Esophagus muscularis mucosa (tissue), 3 donors: ENCODE data around the gene DGKG.

Source experiments
- POLR2A ChIP-seq: fragments of 450-650 bp; IDR thresholded peaks from one replicate; pipeline ENCODE4 v1.6.1; 2017; ENCODE audit warnings: antibody characterized with exemption, moderate library complexity, mild to moderate bottlenecking, low read depth
- TF ChIP-seq, protein P1 (sequence below), 3 experiments: fragments of 200-600 bp in 2 of 3; fragments of 450-650 bp in 1 of 3; sonication (generic) in 2 of 3; IDR thresholded peaks; one replicate each; pipeline ENCODE4 v1.5.1; 2017 to 2019; ENCODE audit warnings: antibody characterized with exemption in 3 of 3, mild to moderate bottlenecking in 2 of 3, moderate library complexity in 1 of 3

DNA sequence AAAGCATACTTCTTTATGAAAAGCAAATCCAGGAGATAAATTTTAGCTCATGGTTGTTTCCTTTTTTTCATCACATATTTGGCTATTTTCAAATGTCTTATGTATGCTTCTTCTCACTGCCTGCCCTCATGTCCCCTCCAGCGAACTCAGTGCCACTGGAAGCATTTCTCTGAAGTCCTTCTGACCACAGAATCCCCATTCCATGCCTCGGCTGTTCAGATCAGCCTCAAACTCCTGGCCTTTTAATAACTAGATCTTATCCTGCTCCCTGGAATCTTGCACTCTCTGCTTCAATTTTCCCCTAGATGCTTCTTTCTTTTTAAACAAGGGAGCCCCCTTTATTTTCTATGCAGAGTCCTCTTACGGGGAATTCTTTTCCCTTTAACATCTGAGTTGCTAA lies 263.3 kb downstream of the DGKG start:
- no peak for TF ChIP-seq POLR2A
- TF ChIP-seq, protein P1, sequence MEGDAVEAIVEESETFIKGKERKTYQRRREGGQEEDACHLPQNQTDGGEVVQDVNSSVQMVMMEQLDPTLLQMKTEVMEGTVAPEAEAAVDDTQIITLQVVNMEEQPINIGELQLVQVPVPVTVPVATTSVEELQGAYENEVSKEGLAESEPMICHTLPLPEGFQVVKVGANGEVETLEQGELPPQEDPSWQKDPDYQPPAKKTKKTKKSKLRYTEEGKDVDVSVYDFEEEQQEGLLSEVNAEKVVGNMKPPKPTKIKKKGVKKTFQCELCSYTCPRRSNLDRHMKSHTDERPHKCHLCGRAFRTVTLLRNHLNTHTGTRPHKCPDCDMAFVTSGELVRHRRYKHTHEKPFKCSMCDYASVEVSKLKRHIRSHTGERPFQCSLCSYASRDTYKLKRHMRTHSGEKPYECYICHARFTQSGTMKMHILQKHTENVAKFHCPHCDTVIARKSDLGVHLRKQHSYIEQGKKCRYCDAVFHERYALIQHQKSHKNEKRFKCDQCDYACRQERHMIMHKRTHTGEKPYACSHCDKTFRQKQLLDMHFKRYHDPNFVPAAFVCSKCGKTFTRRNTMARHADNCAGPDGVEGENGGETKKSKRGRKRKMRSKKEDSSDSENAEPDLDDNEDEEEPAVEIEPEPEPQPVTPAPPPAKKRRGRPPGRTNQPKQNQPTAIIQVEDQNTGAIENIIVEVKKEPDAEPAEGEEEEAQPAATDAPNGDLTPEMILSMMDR (IDR thresholded peaks at IDR 0.05) = no peak
